Activated naive CD8-positive, alpha-beta T cell treated with anti-CD3 and anti-CD28 coated beads, Interleukin-2, amount 10 ng/mL, durations not matched to agents 7 days and 5 days (primary cell): ENCODE measurements around the gene OR8D2. TPM values are rescaled to one million over a fixed set of nuclear protein-coding genes. Genes with fewer than 3 reads are reported as not detected.
"Not testable (repeated sequence)": the region's sequence is repeated elsewhere in the genome, so short reads cannot be mapped to it uniquely, and the experiment has no call there.

Experiments used
- ATAC-seq: fragments of 150-1000 bp; cut with Tn5 transposase; one replicate; pipeline ENCODE4 v1.10.0; 2021; ENCODE audit warnings: low read depth, moderate library complexity
- POLR2A ChIA-PET: fragments of 350-600 bp; sonication (Branson Sonifier 250); formaldehyde crosslinking; loops from one replicate; lab custom pipeline; 2021; ENCODE audit warnings: antibody characterized with exemption; lab: Charles Lee
- DNase-seq: peaks from one replicate; pipeline ENCODE4 v3.0.0; 2021
- H3K27ac Mint-ChIP-seq: one replicate; pipeline ENCODE4 v1.8.0; 2022; ENCODE audit warnings: mild to moderate bottlenecking, mixed read lengths
- H3K27me3 Mint-ChIP-seq: one replicate; pipeline ENCODE4 v1.8.0; 2022; ENCODE audit warnings: mild to moderate bottlenecking, moderate library complexity, mixed read lengths
- H3K36me3 Mint-ChIP-seq: one replicate; pipeline ENCODE4 v1.8.0; 2021; ENCODE audit warnings: mild to moderate bottlenecking, mixed read lengths
- H3K4me1 Mint-ChIP-seq: one replicate; pipeline ENCODE4 v1.8.0; 2021; ENCODE audit warnings: mixed read lengths
- H3K4me3 Mint-ChIP-seq: one replicate; pipeline ENCODE4 v1.8.0; 2022; ENCODE audit warnings: mild to moderate bottlenecking, moderate library complexity, mixed read lengths
- H3K9me3 Mint-ChIP-seq: one replicate; pipeline ENCODE4 v1.8.0; 2021; ENCODE audit warnings: mixed read lengths
- total RNA-seq, 2 experiments: library from RNA; stranded (reverse); gene quantifications; one replicate each; pipeline ENCODE4 v1.2.3, GENCODE V29; 2021

Gene OR8D2
- total RNA-seq, 2 experiments from 2014 or later: not detected

- Mint-ChIP-seq H3K36me3 (no peaks in the 10 kb centered on the region), H3K27ac (no peak overlapping the region), H3K27me3 (no peaks in the 10 kb centered on the region), H3K9me3 (no peaks in the 10 kb centered on the region), H3K4me1 (peaks cover 2% of the 10 kb centered on the region), H3K4me3 (no peak overlapping the region)
- DNase-seq: no peak
- ATAC-seq: no peak
- POLR2A ChIA-PET: no interaction called here
Observed at GRCh38 chr11:124274000-124274399, 46.0 kb downstream of the OR8D2 start.

GRCh38 chr11:124270886-124271285 is 49.1 kb downstream of the OR8D2 start:
- H3K4me3 Mint-ChIP-seq, H3K36me3 Mint-ChIP-seq, H3K4me1 Mint-ChIP-seq, H3K27me3 Mint-ChIP-seq, H3K9me3 Mint-ChIP-seq, H3K27ac Mint-ChIP-seq, DNase-seq, POLR2A ChIA-PET, ATAC-seq: not testable (repeated sequence)

Other genes starting within 250 kb of the OR8D2 start
- gene VWA5A, start 204.7 kb downstream of the OR8D2 start, total RNA-seq: 1 to 10 TPM; 6.9 to 7.7 TPM
- gene OR10D3, start 136.9 kb downstream of the OR8D2 start, total RNA-seq: not detected
- gene OR8G1, start 79.1 kb downstream of the OR8D2 start, total RNA-seq: not detected
- not detected for gene OR8G5, start 63.8 kb downstream of the OR8D2 start, total RNA-seq
- not detected for gene OR8D1, start 6.2 kb downstream of the OR8D2 start, total RNA-seq
- not detected for gene OR8B2, start 64.3 kb upstream of the OR8D2 start, total RNA-seq
- not detected for gene OR8B3, start 78.8 kb upstream of the OR8D2 start, total RNA-seq
- not detected for gene OR8B4, start 104.7 kb upstream of the OR8D2 start, total RNA-seq
- not detected for gene OR8B8, start 125.5 kb upstream of the OR8D2 start, total RNA-seq
- gene OR8B12, start 223.5 kb upstream of the OR8D2 start, total RNA-seq: not detected
- not detected for gene OR8A1, start 249.8 kb upstream of the OR8D2 start, total RNA-seq